ENCODE results near the gene TAF11L2.
"Not testable (repeated sequence)": the region's sequence is repeated elsewhere in the genome, so short reads cannot be mapped to it uniquely, and the experiment has no call there.

TAF11L2 gene

DNA sequence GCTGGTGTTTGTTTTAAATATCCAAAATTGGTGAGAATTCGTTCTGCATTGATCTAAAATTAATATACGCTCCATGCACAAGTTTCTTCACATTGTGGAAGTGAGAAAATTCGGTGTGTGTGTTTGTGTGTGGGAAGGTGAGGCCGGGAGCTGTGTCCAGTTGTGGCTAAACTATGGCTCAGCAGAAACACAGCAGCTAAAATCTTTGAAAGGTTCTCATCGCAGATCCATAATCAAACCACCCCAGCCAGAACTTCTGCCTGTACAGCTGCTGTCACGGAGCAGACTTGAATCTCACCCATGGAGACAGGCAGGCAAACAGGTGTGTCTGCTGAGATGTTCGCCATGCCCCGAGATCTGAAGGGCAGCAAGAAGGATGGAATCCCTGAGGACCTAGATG is at the start of gene TAF11L2:
TSS of gene TAF11L2 (plus strand) at position 301 of the 400 bp plus-strand sequence.
- not testable (repeated sequence) for DNase-seq

DNA sequence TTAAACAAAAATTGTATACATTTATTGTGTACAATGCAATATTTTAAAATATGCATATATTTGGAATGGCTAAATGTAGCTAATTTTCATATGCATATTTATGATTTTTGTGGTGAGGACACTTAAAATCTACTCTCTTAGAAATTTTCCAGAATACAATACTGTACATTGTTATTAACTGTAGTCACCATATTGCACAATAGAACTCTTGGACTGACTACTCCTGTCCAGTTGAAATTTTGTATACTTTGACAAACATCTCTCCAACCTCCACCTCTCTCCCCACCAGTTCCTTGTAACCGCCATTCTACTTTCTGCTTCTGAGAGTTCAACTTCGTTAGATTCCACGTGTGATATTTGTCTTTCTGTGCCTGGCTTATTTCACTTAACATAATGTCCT is 49.2 kb upstream of the TAF11L2 start:
- no peak for DNase-seq

GRCh38 chr5:17452936-17453335 is 45.1 kb upstream of the TAF11L2 start:
- DNase-seq, result no peak

GRCh38 chr5:17455942-17456341 is 42.1 kb upstream of the TAF11L2 start:
- no peak for DNase-seq

- no peak for DNase-seq
Observed at GRCh38 chr5:17461793-17462192, 36.2 kb upstream of the TAF11L2 start.

GRCh38 chr5:17463653-17464052 is 34.4 kb upstream of the TAF11L2 start:
- no peak for DNase-seq

GRCh38 chr5:17470064-17470463 is 28.0 kb upstream of the TAF11L2 start:
- DNase-seq, result no peak

DNA sequence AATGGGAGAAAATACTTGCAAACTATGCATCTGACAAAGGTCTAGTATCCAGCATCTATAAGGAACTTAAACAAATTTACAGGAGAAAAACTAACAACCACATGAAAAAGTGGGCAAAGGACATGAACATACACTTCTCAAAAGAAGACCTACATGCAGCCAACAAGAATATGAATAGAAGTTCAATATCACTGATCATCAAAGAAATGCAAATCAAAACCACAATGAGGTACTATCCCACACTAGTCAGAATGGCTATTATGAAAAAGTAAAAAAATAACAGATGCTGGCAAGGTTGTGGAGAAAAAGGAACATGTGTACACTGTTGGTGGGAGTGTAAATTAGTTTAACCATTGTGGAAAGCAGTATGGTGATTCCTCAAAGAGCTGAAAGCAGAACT is 23.0 kb upstream of the TAF11L2 start:
- not testable (repeated sequence) for DNase-seq

- no peak for DNase-seq
Observed at GRCh38 chr5:17477043-17477442, 21.0 kb upstream of the TAF11L2 start.

GRCh38 chr5:17477573-17478265 is 20.3 kb upstream of the TAF11L2 start:
- no peak for DNase-seq

GRCh38 chr5:17481378-17481777 is 16.7 kb upstream of the TAF11L2 start:
- no peak for DNase-seq

- DNase-seq, result no peak
Observed at GRCh38 chr5:17482790-17483189, 15.2 kb upstream of the TAF11L2 start.

DNA sequence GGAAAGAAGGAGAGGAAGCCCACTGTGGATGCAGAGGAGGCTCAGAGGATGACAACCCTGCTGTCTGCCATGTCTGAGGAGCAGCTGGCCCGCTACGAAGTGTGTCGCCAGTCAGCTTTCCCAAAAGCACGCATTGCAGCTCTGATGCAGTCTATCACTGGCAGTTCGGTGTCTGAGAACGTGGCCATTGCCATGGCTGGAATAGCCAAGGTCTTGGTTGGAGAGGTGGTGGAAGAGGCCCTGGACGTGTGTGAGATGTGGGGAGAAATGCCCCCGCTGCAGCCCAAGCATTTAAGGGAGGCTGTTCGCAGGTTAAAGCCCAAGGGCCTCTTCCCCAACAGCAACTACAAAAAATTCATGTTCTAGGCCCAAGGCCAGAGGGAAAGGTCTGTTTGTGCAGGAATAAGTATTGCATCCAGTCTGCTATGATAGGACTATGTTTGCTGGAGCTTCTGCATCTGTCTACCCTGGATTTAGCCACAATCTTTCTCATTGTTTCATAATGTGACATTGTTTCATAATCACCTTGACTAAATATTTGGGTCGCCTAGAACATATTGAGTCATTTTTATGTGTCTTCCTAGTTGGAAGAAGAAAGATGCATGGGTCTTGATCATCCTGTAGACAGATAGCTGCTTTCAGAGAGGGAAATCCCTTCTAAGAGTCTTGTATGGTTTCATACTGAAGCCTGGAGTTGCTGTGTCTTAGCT is 11.4 kb upstream of the TAF11L2 start:
- not testable (repeated sequence) for DNase-seq

DNA sequence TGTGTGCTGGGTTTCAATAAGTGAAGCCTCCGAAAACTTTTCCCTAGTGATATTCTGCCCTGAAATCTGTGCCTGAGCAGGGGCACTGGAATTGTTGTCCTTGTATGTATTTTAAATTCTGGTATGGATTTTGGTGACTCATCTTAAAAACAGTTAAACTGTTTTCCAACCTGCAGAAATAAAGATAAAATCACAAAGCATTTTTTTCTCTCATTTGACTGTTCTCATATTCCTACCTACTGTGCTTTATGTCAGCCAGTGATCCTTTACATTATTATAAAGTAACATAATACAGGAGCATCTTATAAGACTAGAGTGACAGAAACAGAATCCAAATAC is 10.9 kb upstream of the TAF11L2 start:
- DNase-seq, result no peak

DNA sequence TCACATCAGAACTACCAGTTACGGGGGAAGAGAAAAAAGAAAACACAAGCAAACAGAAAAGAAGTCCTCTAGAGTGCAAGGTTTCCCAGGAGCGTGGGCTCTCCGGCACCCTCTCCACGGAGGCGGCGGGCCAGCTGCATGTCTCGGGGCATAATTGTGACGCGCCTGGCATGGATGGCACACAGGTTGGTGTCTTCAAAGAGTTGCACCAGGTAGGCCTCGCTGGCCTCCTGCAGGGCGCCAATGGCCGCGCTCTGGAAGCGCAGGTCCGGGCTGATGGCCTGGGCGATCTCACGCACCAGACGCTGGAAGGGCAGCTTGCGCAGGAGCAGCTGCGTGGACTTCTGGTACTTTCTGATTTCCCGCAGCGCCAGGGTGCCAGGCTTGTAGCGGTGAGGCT is 6.8 kb upstream of the TAF11L2 start:
- not testable (repeated sequence) for DNase-seq

DNA sequence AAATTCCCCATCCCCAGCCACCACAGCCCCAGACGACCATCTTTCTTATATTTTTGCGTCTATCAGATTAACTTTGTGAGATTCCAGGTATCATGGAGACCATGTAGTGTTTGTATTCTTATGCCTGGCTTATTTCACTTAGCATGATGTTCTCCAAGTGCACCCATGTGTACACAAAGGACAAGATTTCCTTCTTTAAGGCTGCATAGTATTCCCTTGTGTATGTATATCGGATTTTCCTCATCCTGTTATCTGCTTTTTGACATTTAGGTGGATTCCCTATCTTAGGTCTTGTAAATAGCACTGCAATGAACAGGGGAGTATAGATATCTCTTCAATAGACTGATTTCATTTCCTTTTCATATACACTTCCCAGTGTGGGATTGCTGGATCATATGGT is 5.3 kb upstream of the TAF11L2 start:
- no peak for DNase-seq

DNA sequence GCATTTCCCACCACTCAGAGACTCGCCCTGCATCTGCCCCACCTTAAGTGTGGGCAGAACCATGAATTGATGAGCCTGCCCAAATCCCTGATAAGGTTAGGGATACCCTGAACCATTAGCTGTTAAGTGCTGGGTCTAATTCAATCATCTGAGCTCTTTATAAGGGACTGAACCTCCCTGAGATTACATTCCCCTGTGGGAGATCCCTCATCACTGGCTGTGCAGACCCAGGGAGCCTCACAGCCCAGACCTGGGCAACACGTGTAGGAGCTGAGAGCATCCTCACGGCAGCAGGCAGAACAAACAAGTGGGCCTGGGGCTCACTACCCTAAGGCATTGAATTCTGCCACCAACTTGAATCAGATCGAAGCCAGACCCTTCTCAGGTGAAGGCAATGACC is 585 bp upstream of the TAF11L2 start:
- no peak for DNase-seq

DNA sequence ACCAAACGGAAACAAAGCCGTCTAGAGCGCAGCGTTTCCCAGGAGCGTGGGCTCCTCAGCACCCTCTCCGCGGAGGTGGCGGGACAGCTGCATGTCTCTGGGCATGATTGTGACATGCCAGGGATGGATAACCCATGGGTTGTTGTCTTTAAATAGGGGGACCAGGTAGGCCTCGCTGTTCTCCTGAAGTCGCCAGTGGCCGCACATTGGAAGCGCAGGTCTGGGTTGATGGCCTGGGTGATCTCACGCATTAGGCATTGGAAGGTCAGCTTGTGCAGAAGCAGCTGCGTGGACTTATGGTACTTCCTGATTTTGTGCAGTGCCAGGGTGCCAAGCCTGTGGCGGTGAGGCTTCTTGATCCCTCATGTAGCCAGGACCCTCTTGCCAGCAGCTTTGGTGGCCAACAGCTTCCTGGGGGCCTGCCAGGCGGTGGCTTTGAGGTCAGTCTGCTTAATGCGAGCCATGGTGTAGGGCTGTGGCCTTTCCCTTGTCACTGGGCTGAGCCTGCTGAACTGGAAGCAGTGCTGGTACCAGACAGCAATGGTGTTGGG is 13.8 kb downstream of the TAF11L2 start:
- DNase-seq, result no peak

DNA sequence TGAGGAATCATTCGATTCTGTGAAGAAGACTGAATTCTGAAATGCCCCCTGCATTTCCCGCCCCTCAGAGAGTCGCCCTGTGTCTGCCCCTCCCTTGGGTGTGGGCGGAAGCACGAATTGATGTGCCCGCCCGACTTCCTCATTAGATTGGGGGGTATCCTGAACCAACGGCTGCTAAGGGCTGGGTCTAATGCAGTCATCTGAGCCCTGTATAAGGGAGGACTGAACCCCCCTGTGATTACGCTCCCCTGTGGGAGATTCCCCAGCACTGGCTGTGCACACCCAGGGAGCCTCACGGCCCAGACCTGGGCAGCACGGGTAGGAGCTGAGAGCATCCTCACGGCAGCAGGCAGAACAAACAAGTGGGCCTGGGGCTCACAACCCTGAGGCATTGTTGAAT is 19.5 kb downstream of the TAF11L2 start:
- peak; percentile 23 to 25 for DNase-seq

DNA sequence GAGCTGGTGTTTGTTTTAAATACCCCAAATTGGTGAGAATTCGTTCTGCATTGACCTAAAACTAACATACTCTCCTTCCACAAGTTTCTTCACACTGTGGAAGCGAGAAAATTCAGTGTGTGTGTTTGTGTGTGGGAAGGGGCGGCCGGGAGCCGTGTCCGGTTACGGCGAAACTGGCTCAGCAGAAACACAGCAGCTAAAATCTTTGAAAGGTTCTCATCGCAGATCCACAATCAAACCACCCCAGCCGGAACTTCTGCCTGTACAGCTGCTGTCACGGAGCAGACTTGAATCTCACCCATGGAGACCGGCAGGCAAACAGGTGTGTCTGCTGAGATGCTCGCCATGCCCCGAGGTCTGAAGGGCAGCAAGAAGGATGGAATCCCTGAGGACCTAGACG is 20.0 kb downstream of the TAF11L2 start, which contains the start of gene TAF11L3:
TSS of gene TAF11L3 (plus strand) at position 301 of the 400 bp plus-strand sequence.
- not testable (repeated sequence) for DNase-seq

- not testable (repeated sequence) for DNase-seq
Observed at GRCh38 chr5:17519508-17519907, 21.5 kb downstream of the TAF11L2 start.

DNA sequence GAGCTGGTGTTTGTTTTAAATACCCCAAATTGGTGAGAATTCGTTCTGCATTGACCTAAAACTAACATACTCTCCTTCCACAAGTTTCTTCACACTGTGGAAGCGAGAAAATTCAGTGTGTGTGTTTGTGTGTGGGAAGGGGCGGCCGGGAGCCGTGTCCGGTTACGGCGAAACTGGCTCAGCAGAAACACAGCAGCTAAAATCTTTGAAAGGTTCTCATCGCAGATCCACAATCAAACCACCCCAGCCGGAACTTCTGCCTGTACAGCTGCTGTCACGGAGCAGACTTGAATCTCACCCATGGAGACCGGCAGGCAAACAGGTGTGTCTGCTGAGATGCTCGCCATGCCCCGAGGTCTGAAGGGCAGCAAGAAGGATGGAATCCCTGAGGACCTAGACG is 23.5 kb downstream of the TAF11L2 start, which contains the start of gene TAF11L4:
TSS of gene TAF11L4 (plus strand) at position 301 of the 400 bp plus-strand sequence.
- not testable (repeated sequence) for DNase-seq

DNA sequence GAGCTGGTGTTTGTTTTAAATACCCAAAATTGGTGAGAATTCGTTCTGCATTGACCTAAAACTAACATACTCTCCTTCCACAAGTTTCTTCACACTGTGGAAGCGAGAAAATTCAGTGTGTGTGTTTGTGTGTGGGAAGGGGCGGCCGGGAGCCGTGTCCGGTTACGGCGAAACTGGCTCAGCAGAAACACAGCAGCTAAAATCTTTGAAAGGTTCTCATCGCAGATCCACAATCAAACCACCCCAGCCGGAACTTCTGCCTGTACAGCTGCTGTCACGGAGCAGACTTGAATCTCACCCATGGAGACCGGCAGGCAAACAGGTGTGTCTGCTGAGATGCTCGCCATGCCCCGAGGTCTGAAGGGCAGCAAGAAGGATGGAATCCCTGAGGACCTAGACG is 26.9 kb downstream of the TAF11L2 start, which contains the start of gene TAF11L5:
TSS of gene TAF11L5 (plus strand) at position 301 of the 400 bp plus-strand sequence.
- DNase-seq, result not testable (repeated sequence)

GRCh38 chr5:17526504-17526903 is 28.5 kb downstream of the TAF11L2 start:
- DNase-seq, result not testable (repeated sequence)

Data from activated T-cell treated with anti-CD3 and anti-CD28 coated beads, Interleukin-2, amount 50 U/mL, for 48 hours (primary cell).